Measurements from ENCODE around the gene KBTBD2. TPM values are rescaled to one million over a fixed set of nuclear protein-coding genes. Genes with fewer than 3 reads are reported as not detected.

Gene KBTBD2
- total RNA-seq, result 62.1 and 62.8 TPM in 2 replicates
- 55.4 TPM for total RNA-seq (2013)
- 38.9 and 89.3 TPM in 2 replicates for polyA plus RNA-seq
- 36.3 and 59.8 TPM in 2 replicates for polyA minus RNA-seq

DNA sequence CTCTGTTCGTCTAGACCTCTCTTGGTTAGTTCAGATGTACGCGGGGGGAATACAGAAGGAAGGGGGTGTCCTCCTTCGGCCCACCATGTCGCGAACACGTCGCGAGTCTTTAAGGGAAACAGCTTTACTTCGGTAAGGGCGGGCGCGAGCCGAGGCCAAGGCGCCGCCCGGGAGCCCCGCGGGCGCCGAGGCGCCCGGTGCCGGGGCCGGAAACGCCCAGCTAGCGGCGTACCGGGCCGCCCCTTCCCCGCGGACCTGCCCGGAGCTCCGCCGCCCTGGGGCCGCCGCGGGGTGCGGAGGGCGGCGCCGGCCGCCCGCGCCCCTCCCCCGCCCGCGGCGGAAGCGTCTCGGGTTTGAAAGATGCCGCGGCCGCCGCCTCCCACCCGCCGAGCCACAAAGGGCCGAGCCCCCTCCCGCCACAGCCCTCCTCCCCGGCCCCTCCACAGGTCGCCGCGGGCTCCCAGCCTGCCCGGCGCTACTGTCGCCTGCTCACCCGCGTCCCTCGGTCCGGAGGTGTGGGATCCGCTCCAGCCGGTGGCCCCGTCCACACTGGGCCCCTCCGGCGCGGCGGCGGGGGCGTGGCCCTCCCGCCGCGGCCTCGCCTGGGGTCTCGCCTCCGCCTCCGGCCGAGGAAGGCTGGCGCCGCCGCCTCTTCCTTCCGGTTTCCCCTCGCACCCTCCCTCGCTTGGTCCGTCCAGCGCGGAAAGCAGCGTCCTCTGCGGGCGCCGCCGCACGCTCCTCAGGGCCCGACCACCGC, at the start of gene KBTBD2:
TSS of gene KBTBD2 (minus strand) at position 718 of the 757 bp plus-strand sequence. CDS start 12,156 bp downstream, outside the sequence.
- ChIA-PET POLR2A (interaction anchor here (0.6 to 2.8 kb wide), 6 partner anchors 13 to 171 kb away, joined by 3 to 15 read pairs (median 4); partner anchors contain the start of gene NT5C3A), CTCF (interaction anchor here (0.5 to 3.9 kb wide), 7 partner anchors 9 to 217 kb away, joined by 3 to 39 read pairs (median 4); partner anchors contain the start of gene NT5C3A)
- no peaks in the 10 kb centered on the region for H3K27me3 ChIP-seq (replicated peaks in 1 of 4; ENCODE audit: control extremely low read depth in 1 of 4, control insufficient read depth in 3 of 4, insufficient read depth in 4 of 4, low read length in 3 of 4)
- H3K79me2 ChIP-seq (ENCODE audit: control insufficient read depth, insufficient read depth, low read length), result peaks cover 43% of the 10 kb centered on the region
- peaks cover 0 to 3% of the 10 kb centered on the region in 2 experiments for H3K36me3 ChIP-seq (replicated peaks in 1 of 2; ENCODE audit: control extremely low read depth in 1 of 2, control insufficient read depth in 1 of 2, extremely low read depth in 1 of 2, insufficient read depth in 2 of 2, low read length in 1 of 2)
- peak within 1 kb of the TSS; percentile 67 to 89 (median 81) for H3K4me3 ChIP-seq (ENCODE audit: control extremely low read depth in 1 of 5, extremely low read depth in 1 of 5, insufficient read depth in 1 of 5, low read depth in 2 of 5, low read length in 4 of 5)
- intact Hi-C loops (cut with micrococcal nuclease), result loop anchor here (2.0 to 5.0 kb wide), 2 partner anchors 150 to 164 kb away; no protein-coding TSS in a partner anchor
- H3K27ac ChIP-seq (ENCODE audit: low read length in 2 of 2), result peak within 1 kb of the TSS; percentile 98 to 100
- DNase-seq (peak; percentile 90), ATAC-seq (ENCODE audit: low read depth) (peak; percentile 59)
- H3K4me1 ChIP-seq (ENCODE audit: control insufficient read depth in 2 of 2, insufficient read depth in 2 of 2, low read length in 2 of 2), result peaks cover 39 to 42% of the 10 kb centered on the region in 2 donors
- peak within 1 kb of the TSS; percentile 98 for H3K9ac ChIP-seq (ENCODE audit: low read length)
- H2AFZ ChIP-seq (ENCODE audit: insufficient read depth, low read depth, low read length, poor library complexity, severe bottlenecking), result peak within 1 kb of the TSS; percentile 86
- H3K4me2 ChIP-seq (replicated peaks; ENCODE audit: low read depth, low read length, poor library complexity, severe bottlenecking), result peak within 1 kb of the TSS; percentile 88
- H3K9me3 ChIP-seq (ENCODE audit: control extremely low read depth in 1 of 3, control insufficient read depth in 2 of 3, insufficient read depth in 1 of 3, low read length in 2 of 3), result no peaks in the 10 kb centered on the region
- Mint-ChIP-seq H3K27me3 (no peaks in the 10 kb centered on the region), H3K4me1 (peaks cover 51% of the 10 kb centered on the region), H3K27ac (peak within 1 kb of the TSS; percentile 99), H3K9me3 (ENCODE audit: insufficient read depth) (no peaks in the 10 kb centered on the region), H3K4me3 (peak within 1 kb of the TSS; percentile 99)
- under 1% methylated on average over 104 of the region's 104 CpGs for WGBS (ENCODE audit: insufficient coverage)
- TF ChIP-seq EZH2 (IDR thresholded peaks at IDR 0.05; ENCODE audit: borderline replicate concordance, insufficient read depth, low read depth, low read length, poor library complexity, severe bottlenecking), result no peak
- TF ChIP-seq, protein P1, sequence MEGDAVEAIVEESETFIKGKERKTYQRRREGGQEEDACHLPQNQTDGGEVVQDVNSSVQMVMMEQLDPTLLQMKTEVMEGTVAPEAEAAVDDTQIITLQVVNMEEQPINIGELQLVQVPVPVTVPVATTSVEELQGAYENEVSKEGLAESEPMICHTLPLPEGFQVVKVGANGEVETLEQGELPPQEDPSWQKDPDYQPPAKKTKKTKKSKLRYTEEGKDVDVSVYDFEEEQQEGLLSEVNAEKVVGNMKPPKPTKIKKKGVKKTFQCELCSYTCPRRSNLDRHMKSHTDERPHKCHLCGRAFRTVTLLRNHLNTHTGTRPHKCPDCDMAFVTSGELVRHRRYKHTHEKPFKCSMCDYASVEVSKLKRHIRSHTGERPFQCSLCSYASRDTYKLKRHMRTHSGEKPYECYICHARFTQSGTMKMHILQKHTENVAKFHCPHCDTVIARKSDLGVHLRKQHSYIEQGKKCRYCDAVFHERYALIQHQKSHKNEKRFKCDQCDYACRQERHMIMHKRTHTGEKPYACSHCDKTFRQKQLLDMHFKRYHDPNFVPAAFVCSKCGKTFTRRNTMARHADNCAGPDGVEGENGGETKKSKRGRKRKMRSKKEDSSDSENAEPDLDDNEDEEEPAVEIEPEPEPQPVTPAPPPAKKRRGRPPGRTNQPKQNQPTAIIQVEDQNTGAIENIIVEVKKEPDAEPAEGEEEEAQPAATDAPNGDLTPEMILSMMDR (IDR thresholded peaks at IDR 0.05), result no peak
- peaks cover 14% of the 10 kb centered on the region for H4K20me1 ChIP-seq (ENCODE audit: control insufficient read depth, insufficient read depth, low read length, poor library complexity, severe bottlenecking)

All from B cell (primary cell).